CD4-positive, alpha-beta T cell treated with Interleukin-6 for 4 hours (primary cell): ENCODE measurements around the gene PCNX2.
"Not testable (repeated sequence)": the region's sequence is repeated elsewhere in the genome, so short reads cannot be mapped to it uniquely, and the experiment has no call there.

Experiments used
- DNase-seq: peaks from one replicate; pipeline ENCODE4 v3.0.0-alpha.2; 2020; ENCODE audit warnings: mixed read lengths

Gene PCNX2

GRCh38 chr1:233094269-233094668, 201.3 kb downstream of the PCNX2 start:
- DNase-seq: no peak

- no peak for DNase-seq
Observed at GRCh38 chr1:233090746-233091494, 204.6 kb downstream of the PCNX2 start.

DNA sequence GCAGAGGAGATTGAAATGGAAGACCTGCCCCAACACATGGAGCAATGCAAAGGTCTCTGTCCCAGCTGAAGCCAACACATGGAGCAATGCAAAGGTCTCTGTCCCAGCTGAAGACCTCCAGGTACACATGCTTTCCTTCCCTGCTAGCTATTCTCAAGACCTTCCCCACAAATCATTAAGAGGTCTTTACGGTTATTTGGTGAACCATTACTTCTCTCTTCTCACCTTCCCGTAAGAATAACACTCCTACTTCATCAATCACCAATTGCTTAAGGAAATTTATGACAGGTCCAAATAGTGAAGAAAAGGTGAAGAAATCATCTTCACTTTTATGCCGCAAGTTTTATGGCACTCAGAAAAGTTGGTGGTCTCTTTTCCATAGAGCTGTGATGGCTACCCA, 206.3 kb downstream of the PCNX2 start:
- DNase-seq: no peak

GRCh38 chr1:233088613-233089012, 206.9 kb downstream of the PCNX2 start:
- DNase-seq: no peak

DNA sequence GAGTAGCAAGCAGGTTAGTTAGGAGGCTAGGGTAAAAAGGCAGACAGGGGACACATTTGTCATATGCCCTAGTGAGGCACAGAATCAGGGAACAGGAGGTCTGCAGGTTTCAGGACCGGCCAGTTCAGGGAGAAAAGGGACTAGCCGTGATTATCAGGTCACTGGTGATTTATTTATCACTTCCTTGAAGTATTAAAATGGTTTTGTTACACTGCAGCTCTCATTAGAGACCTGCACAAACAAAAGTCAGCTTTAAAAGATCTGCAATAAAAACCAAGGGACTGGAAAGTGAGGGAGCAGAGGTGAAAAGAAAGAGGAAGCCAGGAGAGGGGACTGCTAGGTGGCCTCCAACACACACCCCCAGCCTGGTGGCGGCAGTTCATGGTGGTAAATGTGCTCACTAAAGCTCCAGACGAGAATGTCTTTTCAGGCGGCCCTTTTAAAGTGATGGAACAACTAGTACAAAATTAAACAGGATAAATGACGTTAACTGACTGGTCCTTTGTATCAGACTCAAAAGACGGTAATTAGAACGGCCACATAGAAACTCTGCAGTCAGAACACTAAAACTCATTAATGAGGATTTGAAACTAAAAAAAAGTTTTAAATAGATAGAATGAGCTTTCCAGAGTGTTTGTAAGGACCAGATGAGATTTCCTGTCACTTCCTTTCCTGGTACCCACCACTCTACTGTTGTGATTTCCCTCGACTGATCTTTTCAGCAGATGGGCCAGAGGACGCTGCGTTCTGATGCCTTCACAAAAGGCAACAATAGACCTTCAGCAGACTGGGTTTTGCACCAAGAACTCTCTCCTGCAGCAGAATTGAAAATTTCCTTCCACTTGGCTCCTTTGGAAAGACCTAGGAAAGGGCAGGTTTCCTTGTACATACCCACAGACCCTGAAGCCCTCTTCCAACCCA, 208.3 kb downstream of the PCNX2 start:
- no peak for DNase-seq

DNA sequence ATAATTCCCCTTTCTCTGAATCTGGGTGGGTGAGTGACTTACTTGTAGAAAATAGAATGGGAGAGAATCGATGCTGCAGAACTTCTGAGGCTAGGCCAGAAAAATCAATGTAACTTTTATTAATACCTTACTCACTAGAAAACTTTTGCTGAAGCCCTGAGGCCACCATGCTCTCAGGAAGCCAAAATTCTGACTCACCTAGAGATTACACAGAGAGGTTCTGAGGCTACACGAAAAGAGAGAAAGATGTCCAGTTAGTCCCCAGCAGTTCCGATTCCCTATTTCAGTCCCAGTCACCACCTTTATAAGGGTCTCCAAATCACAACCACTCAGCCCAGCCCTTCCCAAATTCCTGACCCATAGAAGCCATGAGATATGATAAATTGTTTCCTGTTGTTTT, 210.0 kb downstream of the PCNX2 start:
- no peak for DNase-seq

GRCh38 chr1:233082778-233083550, 212.6 kb downstream of the PCNX2 start:
- no peak for DNase-seq

GRCh38 chr1:233081735-233082134, 213.8 kb downstream of the PCNX2 start:
- DNase-seq: no peak

DNA sequence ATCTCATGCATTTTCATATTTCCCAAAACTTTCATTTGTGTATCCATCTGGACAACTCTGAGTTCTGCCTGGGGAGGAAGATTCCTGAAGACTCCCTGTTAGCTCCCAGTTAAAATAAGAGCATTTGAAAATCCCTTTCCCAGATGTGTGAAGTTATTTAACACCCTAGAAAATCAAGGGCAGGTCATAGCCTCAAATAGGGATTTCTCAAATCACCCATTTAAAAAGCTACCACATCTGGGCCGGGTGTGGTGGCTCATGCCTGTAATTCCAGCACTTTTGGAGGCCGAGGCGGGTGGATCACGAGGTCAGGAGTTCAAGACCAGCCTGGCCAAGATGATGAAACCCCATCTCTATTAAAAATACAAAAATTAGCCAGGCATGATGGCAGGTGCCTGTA, 214.7 kb downstream of the PCNX2 start:
- DNase-seq: not testable (repeated sequence)

- DNase-seq: no peak
Observed at GRCh38 chr1:233080286-233080685, 215.2 kb downstream of the PCNX2 start.

GRCh38 chr1:233079574-233079973, 216.0 kb downstream of the PCNX2 start:
- no peak for DNase-seq

DNA sequence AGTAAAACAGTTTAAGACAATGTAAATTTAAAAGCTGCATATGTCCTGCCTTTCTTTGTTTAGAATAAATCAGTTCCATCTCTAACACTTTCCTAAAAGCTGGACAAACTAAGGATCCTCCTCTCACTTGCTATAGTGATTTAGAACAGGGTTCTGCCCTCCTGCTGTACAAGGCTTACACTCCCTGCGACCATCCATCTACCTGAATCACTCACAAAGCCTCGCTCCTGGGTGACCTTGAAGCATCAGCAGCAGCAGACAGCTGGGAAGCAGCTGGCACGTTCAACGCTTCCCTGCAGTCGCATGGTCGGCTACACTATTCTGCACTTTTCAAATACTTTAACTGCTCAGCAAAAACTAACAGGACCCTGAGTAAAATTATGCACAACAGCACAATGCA, 217.1 kb downstream of the PCNX2 start:
- no peak for DNase-seq

GRCh38 chr1:233075915-233076295, 219.6 kb downstream of the PCNX2 start:
- DNase-seq: no peak

DNA sequence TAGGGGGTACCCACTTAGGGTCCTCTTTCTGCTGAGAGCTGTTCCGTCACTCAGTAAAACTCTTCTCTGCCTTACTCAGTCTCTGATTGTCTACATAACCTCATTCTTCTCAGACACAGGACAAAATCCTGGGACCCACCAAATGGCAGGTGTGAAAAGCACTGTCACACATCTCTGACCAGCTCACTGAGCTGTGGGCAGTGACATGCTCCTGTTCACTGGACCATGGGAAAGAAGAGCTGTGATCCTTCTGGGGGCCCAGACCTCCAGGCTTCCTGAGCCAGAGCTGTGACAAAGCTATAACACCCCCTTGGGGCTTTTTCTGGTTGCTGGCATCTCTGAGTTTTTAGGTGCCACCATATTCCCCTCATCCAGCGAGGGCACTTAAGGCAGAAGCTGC, 229.4 kb downstream of the PCNX2 start:
- DNase-seq: no peak

- no peak for DNase-seq
Observed at GRCh38 chr1:233065685-233066084, 229.8 kb downstream of the PCNX2 start.

- DNase-seq: no peak
Observed at GRCh38 chr1:233064988-233065387, 230.5 kb downstream of the PCNX2 start.

- DNase-seq: no peak
Observed at GRCh38 chr1:233063462-233063861, 232.1 kb downstream of the PCNX2 start.

DNA sequence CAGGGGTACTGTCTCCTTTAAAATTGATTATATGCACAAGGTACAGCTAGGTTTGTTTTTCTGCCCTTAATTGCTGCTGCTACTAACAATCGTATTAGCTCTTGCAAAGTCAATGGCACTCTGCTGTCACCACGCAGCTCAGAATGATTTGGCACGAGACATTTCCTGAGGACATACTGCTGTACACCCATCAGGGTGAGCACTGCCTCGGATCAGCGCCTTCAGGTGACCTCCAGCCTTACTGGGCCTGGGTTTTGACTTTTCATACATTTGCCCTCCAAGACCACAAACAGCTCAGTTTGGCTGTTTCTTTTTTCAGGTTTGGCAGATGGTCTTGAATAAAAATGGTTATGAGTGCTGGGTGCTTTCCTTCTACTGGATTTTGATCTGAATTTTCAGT, 234.3 kb downstream of the PCNX2 start:
- no peak for DNase-seq

DNA sequence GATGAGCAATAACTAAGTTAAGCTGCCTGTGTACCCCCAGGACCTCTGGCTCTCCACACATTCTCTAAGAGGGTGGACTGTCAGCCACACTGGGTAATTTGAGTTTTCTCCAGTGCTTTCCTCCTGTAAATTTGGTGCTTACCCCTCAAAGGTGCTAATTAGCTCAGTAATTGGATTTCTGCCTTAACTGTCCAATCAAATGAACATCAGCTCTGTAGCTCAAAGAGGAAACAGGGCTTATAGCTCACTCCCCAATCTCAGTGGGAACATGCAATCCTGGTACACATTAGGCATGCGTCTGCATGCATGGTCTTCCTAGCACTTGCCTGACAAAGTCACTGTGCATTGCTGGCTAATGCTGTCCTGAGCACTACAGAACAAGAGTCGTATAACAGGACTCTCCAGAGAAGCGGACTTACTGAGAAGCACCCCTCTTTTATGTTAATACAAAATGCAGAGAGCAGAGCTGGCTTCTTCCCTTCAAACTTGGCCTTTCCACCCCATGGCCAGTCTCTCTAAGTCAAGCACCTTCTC, 235.0 kb downstream of the PCNX2 start:
- DNase-seq: no peak

- no peak for DNase-seq
Observed at GRCh38 chr1:233057836-233058235, 237.7 kb downstream of the PCNX2 start.

- no peak for DNase-seq
Observed at GRCh38 chr1:233055879-233056641, 239.5 kb downstream of the PCNX2 start.

DNA sequence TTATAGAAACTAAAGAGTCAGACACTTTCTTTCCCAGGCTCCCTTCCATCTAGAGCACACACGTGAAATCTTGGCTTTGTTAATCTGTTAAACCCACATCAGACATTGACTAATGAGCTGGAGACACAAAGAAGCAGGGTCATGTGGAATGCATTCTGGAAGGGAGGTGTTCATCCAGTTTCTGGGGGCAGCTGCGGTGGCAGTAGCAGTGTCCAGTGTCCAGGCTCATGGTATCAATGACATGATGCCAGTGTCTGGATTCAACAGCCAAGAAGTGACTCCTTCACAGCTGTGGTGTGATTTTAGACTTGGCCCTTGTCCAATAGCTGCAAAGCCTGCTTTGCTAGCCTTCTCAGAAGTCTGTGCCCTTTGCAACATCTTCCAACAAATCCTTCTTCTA, 249.9 kb downstream of the PCNX2 start:
- no peak for DNase-seq
